SU-DHL-6 (cell line): Measurements from ENCODE around the gene MYO9A.

Source experiments
- H2AFZ ChIP-seq: fragments of 200-600 bp; sonication (generic); 2 replicates; pipeline ENCODE4 v1.6.1; 2014; ENCODE audit warnings: low read depth, mild to moderate bottlenecking, moderate library complexity, mixed read lengths, antibody characterized with exemption, low read length; ENCODE audit not compliant: severe bottlenecking
- H3F3A ChIP-seq: fragments of 200-600 bp; shearing (Covaris generic); 2 replicates; pipeline ENCODE4 v1.6.0; 2016; ENCODE audit warnings: antibody characterized with exemption, mild to moderate bottlenecking; ENCODE audit not compliant: insufficient read depth
- H3K27ac ChIP-seq: fragments of 200-600 bp; sonication (generic); 2 replicates; pipeline ENCODE4 v1.5.1; 2016; ENCODE audit warnings: low read depth, mild to moderate bottlenecking, low read length, moderate library complexity, mixed read lengths
- H3K27me3 ChIP-seq: fragments of 200-600 bp; sonication (generic), shearing (Covaris generic); 2 replicates; pipeline ENCODE4 v1.6.0; 2014; ENCODE audit warnings: mild to moderate bottlenecking, low read length
- H3K36me3 ChIP-seq: fragments of 200-600 bp; sonication (generic); 2 replicates; pipeline ENCODE4 v1.6.1; 2014; ENCODE audit warnings: mild to moderate bottlenecking, low read length, mixed read lengths
- H3K4me2 ChIP-seq: fragments of 300-600, 200-600 bp; shearing (Covaris generic), sonication (generic); 2 replicates; pipeline ENCODE4 v1.6.0; 2014; ENCODE audit warnings: low read length, low read depth, mild to moderate bottlenecking; ENCODE audit not compliant: poor library complexity, severe bottlenecking
- H3K4me3 ChIP-seq: fragments of 200-600 bp; sonication (generic); 2 replicates; pipeline ENCODE4 v1.5.1; 2014; ENCODE audit warnings: antibody characterized with exemption, low read length, mild to moderate bottlenecking, mixed read lengths; ENCODE audit not compliant: insufficient read depth, poor library complexity, severe bottlenecking
- H3K79me2 ChIP-seq: fragments of 200-600 bp; sonication (generic); 2 replicates; pipeline ENCODE4 v1.6.1; 2014; ENCODE audit warnings: mild to moderate bottlenecking, low read length, moderate library complexity; ENCODE audit not compliant: insufficient read depth
- H3K9ac ChIP-seq: fragments of 200-600 bp; sonication (generic); 2 replicates; pipeline ENCODE4 v1.7.0; 2014; ENCODE audit warnings: mild to moderate bottlenecking, low read length
- H3K9me2 ChIP-seq: fragments of 200-600 bp; sonication (generic); replicated peaks from 2 replicates; pipeline ENCODE4 v1.6.1; 2014; ENCODE audit warnings: low read length; ENCODE audit not compliant: insufficient read depth
- H3K9me3 ChIP-seq: fragments of 200-600 bp; sonication (generic); 2 replicates; pipeline ENCODE4 v1.6.1; 2014; ENCODE audit warnings: low read length, mixed read lengths; ENCODE audit not compliant: insufficient read depth
- H4K20me1 ChIP-seq: fragments of 200-600 bp; sonication (generic); 2 replicates; pipeline ENCODE4 v1.6.1; 2014; ENCODE audit warnings: low read depth, mild to moderate bottlenecking, antibody characterized with exemption, low read length, moderate library complexity, mixed read lengths
- EZH2phosphoT487 ChIP-seq: fragments of 200-600 bp; sonication (generic), shearing (Covaris generic); conservative IDR thresholded peaks from 2 replicates; pipeline ENCODE4 v1.6.1; 2018; ENCODE audit warnings: mild to moderate bottlenecking, antibody characterized with exemption, low read length, moderate library complexity, mixed read lengths
- TF ChIP-seq, protein P1 (sequence below): fragments of 200-600 bp; sonication (generic); IDR thresholded peaks from one replicate; pipeline ENCODE4 v1.5.1; 2017; ENCODE audit warnings: antibody characterized with exemption, mild to moderate bottlenecking, low read length, moderate library complexity; ENCODE audit not compliant: insufficient read depth, poor library complexity, severe bottlenecking

The MYO9A gene

DNA sequence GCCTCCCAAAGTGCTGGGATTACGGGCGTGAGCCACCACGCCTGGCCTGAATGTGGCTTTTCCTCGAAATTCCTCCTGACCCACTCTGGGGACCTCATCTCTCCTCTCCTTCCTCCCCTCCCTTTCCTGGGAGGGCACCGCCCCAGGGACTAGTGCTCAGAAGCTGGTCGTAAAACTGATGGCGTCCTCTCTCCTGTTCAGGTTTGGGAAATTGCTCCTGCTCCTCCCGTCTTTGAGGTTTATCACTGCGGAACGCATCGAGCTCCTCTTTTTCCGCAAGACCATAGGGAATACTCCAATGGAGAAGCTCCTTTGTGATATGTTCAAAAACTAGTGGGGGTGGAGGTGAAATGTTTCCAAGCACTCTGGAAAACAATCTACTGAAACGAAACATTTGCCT is 300.6 kb downstream of the MYO9A start:
- H2AFZ ChIP-seq, result no peak overlapping the region
- no peaks in the 10 kb centered on the region for H3K27me3 ChIP-seq
- H3K9ac ChIP-seq, result no peak overlapping the region
- H3K79me2 ChIP-seq, result no peaks in the 10 kb centered on the region
- no peak overlapping the region for H3K4me2 ChIP-seq
- H3K9me2 ChIP-seq, result no peaks in the 10 kb centered on the region
- no peaks in the 10 kb centered on the region for H3F3A ChIP-seq
- no peak overlapping the region for H3K4me3 ChIP-seq
- H3K9me3 ChIP-seq, result no peaks in the 10 kb centered on the region
- TF ChIP-seq EZH2phosphoT487, result no peak
- TF ChIP-seq, protein P1, sequence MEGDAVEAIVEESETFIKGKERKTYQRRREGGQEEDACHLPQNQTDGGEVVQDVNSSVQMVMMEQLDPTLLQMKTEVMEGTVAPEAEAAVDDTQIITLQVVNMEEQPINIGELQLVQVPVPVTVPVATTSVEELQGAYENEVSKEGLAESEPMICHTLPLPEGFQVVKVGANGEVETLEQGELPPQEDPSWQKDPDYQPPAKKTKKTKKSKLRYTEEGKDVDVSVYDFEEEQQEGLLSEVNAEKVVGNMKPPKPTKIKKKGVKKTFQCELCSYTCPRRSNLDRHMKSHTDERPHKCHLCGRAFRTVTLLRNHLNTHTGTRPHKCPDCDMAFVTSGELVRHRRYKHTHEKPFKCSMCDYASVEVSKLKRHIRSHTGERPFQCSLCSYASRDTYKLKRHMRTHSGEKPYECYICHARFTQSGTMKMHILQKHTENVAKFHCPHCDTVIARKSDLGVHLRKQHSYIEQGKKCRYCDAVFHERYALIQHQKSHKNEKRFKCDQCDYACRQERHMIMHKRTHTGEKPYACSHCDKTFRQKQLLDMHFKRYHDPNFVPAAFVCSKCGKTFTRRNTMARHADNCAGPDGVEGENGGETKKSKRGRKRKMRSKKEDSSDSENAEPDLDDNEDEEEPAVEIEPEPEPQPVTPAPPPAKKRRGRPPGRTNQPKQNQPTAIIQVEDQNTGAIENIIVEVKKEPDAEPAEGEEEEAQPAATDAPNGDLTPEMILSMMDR, result no peak
- H4K20me1 ChIP-seq, result no peaks in the 10 kb centered on the region
- no peaks in the 10 kb centered on the region for H3K36me3 ChIP-seq
- H3K27ac ChIP-seq, result no peak overlapping the region

DNA sequence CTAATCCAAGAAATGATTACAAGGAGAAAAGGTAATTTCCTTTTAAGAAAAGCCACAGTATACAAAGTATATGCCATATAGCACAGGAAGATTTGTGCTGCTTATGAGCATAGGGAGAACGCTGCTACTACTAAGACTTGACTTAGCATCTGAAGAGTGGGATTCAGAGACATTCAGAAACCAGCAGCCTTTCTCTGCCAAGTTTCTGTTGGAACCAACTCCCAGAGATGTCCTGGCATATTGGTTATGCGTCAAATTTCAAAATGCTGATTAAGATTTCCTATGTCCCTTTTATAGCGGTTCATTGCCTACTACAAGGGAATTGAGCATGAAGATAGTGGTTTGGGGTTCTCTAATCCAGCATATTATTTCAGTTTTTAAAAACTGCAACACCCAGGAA is 302.6 kb downstream of the MYO9A start:
- Histone ChIP-seq H3K4me3 (no peak overlapping the region), H3K36me3 (no peaks in the 10 kb centered on the region), H3K9me3 (no peaks in the 10 kb centered on the region), H3K9me2 (no peaks in the 10 kb centered on the region), H3K27me3 (no peaks in the 10 kb centered on the region), H3K79me2 (no peaks in the 10 kb centered on the region), H3K4me2 (no peak overlapping the region), H3K9ac (no peak overlapping the region), H4K20me1 (no peaks in the 10 kb centered on the region), H3F3A (no peaks in the 10 kb centered on the region), H3K27ac (no peak overlapping the region), H2AFZ (no peak overlapping the region)
- TF ChIP-seq, protein P1, result no peak
- no peak for TF ChIP-seq EZH2phosphoT487

DNA sequence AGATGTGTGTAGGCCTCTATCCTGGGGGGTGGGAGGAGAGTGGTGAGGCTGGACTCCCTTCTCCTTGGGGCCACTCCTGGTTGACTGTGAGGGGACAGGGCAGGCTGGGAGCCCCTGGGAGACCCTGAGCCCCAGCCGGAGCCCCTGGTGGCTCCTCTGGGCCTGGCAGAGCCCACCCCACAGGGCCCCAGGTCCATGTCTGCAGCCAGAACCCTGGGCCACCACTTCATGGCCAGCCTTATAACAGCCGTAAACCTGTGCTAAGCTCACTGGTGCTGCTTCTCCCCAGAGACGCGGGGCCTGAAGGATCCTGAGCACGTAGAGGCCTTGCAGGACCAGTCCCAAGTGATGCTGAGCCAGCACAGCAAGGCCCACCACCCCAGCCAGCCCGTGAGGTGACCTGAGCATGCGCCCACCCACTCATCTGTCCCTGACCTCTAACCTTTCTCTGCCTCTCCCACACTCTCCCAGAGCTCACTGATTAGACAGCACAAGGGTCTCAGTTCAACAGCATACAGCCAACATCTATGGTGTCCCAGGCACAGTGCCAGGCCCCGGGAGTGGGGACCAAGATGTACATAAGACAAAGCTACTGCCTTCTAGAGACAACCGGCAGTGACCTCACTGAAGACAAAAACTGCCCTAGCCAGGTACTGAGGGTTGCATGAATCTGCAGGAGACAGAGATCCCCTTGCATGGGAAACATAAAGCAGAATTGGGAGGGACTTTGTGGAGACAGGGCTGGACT is 304.1 kb downstream of the MYO9A start:
- Histone ChIP-seq H2AFZ (no peak overlapping the region), H3F3A (no peaks in the 10 kb centered on the region), H4K20me1 (no peaks in the 10 kb centered on the region), H3K4me3 (no peak overlapping the region), H3K9me2 (no peaks in the 10 kb centered on the region), H3K9ac (no peak overlapping the region), H3K36me3 (no peaks in the 10 kb centered on the region), H3K27me3 (no peaks in the 10 kb centered on the region), H3K4me2 (no peak overlapping the region), H3K9me3 (no peaks in the 10 kb centered on the region), H3K79me2 (no peaks in the 10 kb centered on the region), H3K27ac (no peak overlapping the region)
- no peak for TF ChIP-seq EZH2phosphoT487
- TF ChIP-seq, protein P1, result no peak
